ENCODE measurements around the gene SYT7. TPM values are rescaled to one million over a fixed set of nuclear protein-coding genes. Genes with fewer than 3 reads are reported as not detected.

SYT7 gene
- polyA plus RNA-seq, 3 donors, result 2.4 to 11.1 (median 6.9) TPM

DNA sequence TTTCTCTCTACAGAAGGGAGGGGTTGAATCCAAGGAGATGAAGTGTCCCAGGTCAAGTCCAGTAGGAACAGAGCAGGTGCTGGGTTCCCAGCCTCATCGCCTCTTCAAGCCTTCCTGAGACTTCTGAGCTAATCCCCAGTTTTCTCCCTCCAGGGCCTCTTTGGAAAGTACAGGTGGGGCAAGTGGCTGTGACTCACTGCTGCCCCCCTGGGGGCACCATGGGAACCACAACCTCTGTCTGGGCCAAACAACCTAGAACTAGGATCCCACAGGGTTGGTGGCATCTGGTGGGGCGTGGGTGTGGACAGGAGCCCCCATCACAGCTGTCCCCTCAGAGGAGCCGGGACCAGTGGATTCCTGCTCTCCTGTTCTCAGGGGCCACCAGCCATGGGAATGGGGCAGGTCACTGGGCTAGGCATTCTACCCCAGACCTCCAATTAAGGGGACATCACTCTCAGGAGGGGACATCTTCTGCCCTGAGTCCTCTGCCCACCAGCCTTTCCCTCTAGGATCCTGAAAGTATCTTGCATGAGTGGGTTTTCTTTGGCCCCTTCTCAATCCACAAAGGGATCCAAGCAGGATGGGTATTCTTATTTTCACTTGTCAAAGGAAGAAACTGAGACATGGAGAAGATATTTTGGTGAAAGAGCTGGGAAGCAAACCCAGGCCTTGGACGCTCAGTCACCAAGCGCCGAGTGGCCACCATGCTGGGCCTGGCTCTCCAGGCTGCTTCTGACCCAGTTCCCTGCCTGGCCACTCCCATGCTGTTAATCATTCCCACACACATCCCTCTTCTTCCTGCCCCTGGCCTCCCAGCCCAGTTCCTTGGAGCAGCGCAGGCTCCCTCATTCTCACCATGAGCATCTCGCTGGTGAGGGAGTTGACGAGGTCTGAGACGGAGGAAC, 48.5 kb downstream of the SYT7 start:
- 67 to 74% (median 74%) methylated on average over 10 of the region's 10 CpGs for WGBS, 3 donors
- no peak overlapping the region for H3K27ac ChIP-seq (ENCODE audit: low read depth, low read length)

DNA sequence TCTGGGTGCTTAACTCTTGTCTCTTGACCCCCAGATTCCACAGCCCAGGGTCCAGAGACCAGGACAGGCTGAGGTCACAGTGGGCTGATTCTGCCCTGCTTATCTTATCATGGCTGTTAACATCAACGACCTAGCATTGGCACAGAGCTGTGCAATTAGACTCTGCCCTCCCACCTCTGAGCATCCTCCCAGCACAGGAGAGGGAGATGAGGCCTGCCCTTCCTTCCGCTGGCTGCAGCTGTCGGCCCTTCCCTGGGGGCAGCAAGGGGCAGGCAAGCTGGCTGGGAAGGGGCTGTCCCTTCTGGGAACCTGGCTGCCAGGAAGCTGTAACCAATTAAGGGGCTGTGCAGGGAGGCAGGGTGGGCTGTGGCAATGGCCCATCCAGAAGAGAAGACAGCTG, 49.8 kb downstream of the SYT7 start:
- 56 to 60% (median 58%) methylated on average over 3 of the region's 3 CpGs for WGBS, 3 donors
- no peak overlapping the region for H3K27ac ChIP-seq (ENCODE audit: low read depth, low read length)

DNA sequence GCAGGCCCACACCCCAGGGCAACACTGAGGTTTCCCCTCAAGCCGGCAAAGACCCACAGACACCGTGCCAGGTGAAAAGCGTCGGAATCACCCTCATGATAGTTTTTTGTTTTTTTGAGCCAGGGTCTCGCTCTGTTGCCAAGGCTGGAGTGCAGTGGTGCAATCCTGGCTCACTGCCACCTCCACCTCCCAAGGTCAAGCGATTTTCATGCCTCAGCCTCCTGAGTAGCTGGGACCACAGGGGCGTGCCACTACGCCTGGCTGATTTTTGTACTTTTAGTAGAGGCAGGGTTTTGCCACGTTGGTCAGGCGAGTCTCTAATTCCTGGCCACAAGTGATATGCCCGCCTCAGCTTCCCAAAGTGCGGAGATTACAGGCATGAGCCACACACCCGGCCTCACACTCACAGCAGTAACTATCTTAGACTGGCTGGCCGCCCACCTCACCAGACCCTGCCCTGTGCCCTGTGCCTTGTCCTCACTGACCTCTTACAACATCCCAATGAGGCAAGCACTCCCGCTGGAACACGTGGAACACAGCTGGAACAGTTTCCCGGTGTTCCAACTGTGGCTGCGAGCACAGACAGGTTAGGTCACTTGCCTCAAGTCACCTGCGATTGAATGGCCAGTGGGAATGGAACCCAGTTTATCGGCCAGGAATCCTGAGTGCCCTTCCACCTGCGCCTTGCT, 51.2 kb downstream of the SYT7 start:
- 44 to 82% (median 73%) methylated on average over 21 of the region's 21 CpGs for WGBS, 3 donors
- no peak overlapping the region for H3K27ac ChIP-seq (ENCODE audit: low read depth, low read length)

DNA sequence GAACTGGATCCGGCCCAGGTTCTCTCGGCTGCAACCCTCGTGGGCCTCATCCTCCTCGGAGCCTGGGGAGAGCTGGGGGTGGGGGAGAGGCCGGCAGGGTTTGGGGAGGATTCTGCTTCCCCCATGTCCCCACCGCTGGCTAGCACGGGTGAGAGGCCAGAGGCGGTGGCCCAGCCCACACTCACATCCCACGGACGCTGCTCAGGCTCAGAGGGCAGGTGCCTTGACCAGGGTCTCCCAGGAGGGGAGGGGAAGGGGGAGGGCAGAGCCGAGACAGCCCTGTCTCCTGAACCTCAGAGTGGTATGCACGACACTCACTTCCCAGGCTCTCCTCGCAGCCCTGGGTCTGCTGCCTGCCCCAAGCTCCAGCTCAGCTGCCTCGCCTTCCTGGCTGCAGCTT, 52.8 kb downstream of the SYT7 start:
- WGBS, 3 donors, result 62 to 88% (median 71%) methylated on average over 14 of the region's 14 CpGs
- H3K27ac ChIP-seq (ENCODE audit: low read depth, low read length), result no peak overlapping the region

DNA sequence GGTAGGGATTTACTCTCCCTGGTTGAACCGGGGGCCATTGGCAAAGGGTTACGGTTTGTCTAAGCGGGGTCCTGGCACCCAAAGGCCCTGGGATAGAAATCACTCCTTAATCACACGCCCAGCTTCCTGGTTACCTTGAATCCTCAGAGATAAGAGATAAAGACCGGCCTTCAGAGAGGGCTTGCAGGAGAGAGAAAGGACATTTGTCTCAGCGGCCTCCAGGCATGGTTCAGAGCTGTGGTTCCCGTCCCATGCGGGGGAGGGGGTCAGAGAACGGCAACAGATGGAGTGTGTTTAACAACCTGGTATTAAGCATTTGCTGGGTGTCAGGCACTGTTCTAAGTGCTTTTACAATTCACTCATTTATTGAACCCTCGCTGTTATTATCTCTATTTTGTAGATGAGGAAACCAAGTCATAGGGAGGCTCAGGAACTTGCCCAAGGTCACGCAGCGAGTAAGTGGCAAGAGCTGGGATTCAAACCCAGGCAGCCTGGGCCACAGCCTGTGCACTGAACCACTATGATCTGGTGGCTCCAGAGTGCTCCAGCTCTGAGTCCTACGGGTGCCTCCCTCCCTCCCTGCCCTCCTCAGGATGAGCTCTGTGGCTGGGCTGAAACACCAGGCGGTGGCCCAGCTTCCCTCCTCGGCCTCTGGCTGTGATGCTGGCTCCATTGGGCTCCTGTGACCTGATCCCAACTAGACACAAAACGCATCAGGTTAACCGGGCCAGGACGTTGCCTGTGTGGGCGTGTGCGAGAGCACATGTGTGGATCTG, 53.7 kb downstream of the SYT7 start:
- no peak overlapping the region for H3K27ac ChIP-seq (ENCODE audit: low read depth, low read length)
- WGBS, 3 donors, result 54 to 83% (median 79%) methylated on average over 20 of the region's 20 CpGs

DNA sequence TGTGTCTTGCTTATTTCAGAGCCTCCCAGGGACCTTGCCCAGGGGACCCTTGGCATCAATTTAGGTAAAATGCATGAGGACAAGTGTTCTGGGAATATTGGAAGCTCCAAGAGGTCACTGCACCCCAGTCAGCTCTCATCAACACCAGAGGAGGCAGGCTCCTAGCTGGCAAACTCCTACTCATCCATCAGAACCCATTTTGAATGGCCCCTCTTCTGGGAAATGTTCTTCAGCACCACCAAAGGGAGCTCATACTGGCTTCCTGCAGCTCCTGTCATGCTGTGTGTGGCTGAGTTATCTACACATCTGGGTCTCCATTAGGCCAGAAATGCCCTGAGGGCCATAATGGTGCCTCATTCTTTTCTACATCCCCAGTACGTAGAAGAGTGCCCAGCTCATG, 54.6 kb downstream of the SYT7 start:
- WGBS, 3 donors, result 90 to 100% (median 90%) methylated on average over 1 of the region's 1 CpG

DNA sequence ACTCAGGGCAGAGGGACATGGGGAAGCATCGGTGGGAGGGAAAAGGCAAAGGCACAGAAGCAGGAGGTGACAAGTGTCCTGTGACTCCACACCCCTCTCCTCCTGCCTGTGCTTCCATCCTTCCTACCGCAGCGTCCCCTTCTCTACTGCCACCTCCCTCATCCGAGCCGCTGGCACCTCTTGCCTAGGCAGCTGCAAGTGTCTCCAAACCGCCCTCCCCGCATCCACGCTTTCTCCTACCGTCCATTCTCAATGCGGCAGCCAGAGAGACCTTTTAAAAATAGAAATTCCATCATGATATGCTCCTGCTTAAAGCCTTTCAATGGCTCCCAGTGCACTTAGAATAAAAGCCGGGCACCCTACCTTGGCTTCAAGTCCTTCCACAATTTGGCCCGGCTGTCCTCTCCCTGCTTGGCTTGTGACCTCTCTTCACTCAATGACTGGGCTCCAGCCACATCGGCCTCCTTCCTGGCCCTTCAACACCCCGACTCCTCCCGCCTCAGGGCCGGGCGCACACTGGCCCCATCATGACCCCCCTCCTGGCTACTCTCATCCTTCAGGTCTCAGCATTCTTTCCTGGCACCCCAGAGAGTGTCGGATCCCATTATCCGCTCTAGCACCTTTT, 55.8 kb downstream of the SYT7 start:
- H3K27ac ChIP-seq (ENCODE audit: low read depth, low read length), result no peak overlapping the region
- WGBS, 3 donors, result 88 to 97% (median 89%) methylated on average over 18 to 19 of the region's 19 CpGs

More for the DNA sequence above, 54.6 kb downstream of the SYT7 start:
- H3K27ac ChIP-seq (ENCODE audit: low read depth, low read length), result no peak overlapping the region

DNA sequence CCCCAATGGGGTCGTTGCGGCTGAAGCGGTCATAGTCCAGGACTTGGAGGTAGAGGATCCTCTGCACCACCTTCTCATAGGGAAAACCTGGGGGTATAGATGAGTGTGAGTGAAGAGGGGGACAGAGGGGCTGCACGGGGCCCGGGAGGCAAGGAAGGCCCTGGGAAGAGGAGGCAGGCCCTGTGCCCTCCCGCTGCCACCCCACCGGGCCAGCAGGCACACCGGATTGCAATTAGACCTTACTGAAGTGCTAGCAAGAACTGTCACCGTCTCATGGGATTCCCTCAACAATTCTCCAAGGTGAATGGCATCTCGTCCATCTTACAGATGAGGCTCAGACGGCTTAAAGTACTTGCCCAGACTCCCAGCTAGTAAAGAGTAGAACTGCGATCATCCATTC, 56.4 kb downstream of the SYT7 start:
- no peak overlapping the region for H3K27ac ChIP-seq (ENCODE audit: low read depth, low read length)
- WGBS, 3 donors, result 89 to 94% (median 93%) methylated on average over 12 of the region's 12 CpGs

DNA sequence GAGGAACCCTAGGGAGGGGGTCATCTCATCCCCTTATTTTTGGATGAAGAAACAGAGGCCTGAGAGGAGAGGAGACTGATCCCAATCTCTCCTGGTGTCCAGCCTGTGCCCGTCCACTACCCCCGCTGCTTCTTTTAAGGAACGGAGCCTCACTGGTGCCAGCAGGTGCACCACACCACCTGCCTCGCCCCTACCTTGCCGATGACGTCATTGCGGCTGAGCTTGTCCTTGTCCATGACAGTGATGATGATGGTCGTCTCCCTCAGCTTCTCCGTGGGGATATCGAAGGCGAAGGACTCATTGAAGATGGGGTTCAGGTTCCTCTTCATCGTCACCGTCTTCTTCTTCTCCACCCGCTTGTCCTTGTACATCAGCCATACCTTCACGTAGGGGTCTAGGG, 58.0 kb downstream of the SYT7 start:
- WGBS, 3 donors, result 88 to 91% (median 90%) methylated on average over 15 of the region's 15 CpGs
- H3K27ac ChIP-seq (ENCODE audit: low read depth, low read length), result no peak overlapping the region

DNA sequence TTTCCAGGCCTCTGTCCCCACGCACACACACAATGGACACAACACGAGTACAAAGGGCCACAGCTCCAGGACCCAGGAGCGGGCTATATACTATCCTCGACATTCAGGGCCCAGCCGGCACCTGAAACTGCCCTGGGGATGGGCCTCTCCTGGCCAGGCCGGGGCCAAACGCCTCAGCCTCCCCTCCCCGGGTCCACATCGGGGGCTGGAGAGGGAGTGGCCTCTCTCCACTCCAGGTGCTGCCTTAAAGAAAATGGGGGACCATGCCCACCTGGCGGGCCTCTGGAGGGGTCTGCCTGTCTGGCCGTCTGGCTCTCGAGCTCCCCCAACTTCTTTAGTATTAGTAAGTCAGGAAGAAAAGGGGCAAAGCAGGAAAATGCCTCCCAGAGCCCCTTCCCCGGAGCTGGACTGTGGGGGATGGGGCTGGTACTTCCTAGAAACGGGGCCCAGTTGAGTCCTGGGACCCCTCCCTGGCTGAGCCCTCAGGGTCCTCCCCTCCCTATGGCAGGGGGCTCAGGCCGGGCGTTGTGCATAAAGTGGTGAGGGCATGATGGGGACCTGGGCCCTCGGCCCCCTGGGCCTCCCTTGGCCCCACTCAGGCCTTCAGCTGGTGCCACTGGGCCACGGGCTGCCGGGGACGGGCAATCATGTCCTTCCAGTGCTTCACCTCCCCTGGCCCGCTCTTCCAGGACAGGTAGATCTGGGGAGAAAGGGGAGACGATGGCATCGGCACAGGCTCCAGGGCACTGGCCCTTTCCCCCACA, 62.7 kb downstream of the SYT7 start:
- 88 to 89% (median 88%) methylated on average over 23 of the region's 23 CpGs for WGBS, 3 donors
- H3K27ac ChIP-seq (ENCODE audit: low read depth, low read length), result no peak overlapping the region

DNA sequence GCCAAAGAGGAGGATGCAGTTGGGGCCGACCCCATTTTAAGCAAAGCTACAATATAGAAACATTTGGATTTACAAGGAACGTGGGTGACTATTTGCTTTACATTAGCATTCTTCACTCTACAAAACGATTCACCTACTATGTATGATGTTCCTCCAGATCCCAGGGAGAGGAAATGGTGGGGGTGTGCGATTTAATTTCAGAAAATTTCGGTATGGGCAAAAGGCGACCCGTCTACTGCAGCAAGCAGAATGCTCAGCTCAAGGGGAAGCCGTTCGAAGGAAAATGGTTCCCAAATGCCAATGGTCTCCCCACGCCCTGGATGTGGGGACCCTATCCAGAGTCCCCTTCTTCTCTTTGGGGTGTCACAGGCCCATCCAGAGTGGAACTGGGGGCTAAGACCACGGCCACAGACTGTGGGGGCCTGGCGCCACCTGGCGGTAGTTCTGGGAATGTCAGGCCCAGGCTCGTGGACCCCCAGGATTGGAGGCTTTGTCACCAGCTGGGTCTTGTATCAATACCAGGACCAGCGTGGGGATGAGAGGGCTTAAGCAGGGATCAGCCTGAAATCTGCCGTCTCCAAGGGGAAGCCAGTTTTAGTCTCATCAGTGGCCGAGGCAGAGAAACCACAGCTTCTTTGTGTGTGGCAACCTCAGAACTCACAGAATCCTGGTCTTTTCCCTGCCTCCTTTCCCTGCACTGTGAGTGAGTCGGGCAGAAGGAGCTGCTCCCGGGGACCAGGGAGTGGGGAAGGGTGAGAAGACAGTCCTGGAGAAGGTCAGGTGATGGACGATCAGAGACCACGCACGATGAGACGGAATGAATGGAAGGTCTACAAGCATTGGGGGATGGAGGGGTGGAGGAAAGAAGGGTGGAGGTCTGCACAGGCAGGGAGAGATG, 64.0 kb downstream of the SYT7 start:
- WGBS, 3 donors, result 21 to 26% (median 22%) methylated on average over 23 of the region's 23 CpGs

DNA sequence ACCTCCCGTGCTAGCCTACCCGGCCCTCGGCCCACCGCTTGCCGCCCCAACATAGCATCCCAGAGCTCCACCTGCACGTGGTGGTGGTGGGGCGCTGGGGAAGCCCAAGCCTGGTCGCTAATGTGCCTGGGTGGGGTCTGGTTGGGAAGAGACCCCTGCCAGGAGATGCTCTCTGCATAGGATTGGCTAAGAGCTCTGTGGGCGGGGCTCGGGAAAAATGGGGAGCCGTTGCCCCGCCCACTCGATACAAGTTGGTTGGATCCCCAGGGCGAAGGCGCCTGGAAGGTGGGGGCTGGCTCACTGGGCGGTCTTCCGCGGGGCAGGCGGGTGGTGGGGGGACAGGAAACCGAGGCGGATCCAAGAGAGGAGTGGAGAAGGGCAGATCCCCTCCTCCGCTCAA, 64.7 kb downstream of the SYT7 start:
- no peak overlapping the region for H3K27ac ChIP-seq (ENCODE audit: low read depth, low read length)
- WGBS, 3 donors, result 30 to 45% (median 32%) methylated on average over 22 of the region's 22 CpGs

More for the DNA sequence above, 64.0 kb downstream of the SYT7 start:
- no peak overlapping the region for H3K27ac ChIP-seq (ENCODE audit: low read depth, low read length)

DNA sequence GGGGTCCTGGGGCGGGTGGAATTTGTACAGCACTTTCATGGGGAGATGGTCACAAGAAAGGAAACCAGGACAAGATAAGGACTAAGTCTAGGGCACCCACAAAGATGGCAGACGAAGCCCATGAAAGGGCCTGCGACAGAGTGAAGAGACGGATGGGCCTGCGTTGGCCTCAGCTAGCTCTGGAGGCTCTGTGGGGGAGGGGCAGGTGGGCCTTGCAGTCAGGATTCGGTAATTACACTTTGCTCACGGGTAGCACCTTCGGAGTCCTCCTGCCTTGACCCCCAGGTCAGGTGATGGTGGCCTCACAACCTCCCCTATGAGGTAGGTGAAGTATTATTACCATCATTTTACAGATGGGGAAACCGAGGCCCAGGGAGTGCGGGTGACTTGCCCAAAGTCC, 65.2 kb downstream of the SYT7 start:
- 71 to 88% (median 85%) methylated on average over 10 of the region's 10 CpGs for WGBS, 3 donors
- H3K27ac ChIP-seq (ENCODE audit: low read depth, low read length), result no peak overlapping the region

DNA sequence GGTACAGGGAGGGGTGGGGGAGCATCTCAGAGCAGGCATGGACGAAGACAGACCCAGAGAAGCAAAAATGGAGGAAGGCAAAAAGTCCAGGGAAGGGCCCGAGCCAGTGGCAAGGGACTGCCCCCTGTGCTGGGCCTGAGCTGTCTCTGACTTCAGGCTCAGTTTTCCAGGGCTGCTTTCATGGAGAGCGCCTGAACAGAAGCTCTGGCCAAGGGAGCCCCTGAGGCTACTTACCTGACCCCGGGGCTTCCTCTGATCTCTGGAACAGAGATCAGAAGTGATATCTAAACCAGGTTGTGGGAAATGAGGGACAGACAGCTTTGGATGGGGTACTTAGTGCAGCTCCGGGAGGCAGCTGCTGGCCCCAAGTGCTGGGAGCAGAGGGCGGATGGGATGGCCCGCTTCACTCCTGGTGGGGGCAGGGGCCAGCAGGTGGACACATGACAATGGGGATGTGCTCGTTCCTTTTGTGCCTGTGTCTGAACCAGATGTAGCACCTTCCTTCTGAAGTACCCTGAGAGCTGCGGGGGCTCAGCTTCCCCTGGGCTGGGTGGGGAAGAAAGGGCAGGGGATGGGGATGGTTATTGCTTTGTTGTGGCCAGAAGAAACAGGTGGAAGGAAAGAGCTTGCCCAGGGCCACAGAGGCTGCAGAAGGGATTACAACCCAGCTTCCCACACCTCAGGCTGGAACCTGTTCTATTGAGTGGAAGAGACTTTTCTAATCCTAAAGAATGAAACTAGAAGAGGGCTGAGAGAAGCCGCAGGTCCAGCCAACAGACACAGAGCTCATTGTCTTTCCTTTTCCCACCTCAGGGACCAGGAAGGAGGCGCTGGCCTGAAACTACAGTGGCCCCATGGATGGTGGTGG, 66.6 kb downstream of the SYT7 start:
- no peak overlapping the region for H3K27ac ChIP-seq (ENCODE audit: low read depth, low read length)
- WGBS, 3 donors, result 71 to 83% (median 75%) methylated on average over 10 to 11 of the region's 11 CpGs

DNA sequence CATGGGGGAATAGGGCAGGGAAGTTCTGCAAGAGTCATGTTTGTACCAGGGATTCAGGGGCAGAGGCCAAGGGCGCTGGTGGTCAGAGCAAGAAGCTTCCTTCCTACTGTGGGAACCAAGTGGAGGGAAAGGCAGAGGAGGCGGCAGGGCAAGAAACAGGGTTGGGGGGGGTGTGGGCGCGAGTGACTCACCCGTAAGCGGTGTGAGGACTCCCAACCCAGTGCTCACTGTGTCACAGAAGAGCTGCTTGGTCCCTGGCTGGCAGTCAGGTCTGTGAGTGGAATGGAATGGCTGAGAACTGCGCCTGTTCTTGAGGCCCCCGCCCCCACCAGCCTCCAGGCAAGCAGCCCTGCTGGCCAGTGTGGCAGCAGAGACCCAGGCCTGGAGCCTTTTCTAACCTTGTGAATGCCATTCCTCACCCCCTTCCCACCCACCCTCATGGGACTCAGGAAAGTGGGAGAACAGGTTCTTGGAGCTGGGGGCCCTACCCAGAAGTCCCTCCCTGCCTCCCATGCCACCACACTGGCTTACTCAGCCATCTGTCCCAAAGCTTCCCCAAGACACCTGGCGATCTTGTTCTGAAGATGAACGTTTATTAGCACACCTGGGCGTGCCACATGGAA, 67.6 kb downstream of the SYT7 start:
- 82 to 86% (median 84%) methylated on average over 9 to 11 of the region's 11 CpGs for WGBS, 3 donors
- H3K27ac ChIP-seq (ENCODE audit: low read depth, low read length), result no peak overlapping the region

DNA sequence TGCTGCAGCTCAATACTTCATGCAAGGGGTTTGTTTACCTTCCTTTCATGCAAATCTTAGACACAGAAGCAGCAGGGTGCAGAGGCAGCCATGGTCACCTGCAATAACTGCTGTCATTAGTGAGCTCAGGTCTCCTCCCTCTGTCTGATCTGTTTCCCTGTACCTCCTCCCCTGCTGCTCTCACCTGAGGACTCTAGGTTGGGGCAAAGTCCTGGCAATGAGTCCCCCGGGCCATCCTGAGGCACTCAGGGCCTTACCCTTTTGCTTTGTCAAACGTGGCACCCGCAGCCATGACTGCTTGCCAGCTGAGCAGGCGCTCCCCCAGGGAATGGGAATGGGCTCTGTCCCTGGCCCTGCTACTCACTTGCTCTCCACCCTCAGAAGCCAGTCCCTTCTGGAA, 68.4 kb downstream of the SYT7 start:
- WGBS, 3 donors, result 70 to 82% (median 76%) methylated on average over 4 of the region's 4 CpGs
- no peak overlapping the region for H3K27ac ChIP-seq (ENCODE audit: low read depth, low read length)

All from adipose tissue (tissue), 3 donors.